NCI-H1105 (cell line): Measurements from ENCODE around the gene RPS6KA2.
"Not testable (repeated sequence)": the region's sequence is repeated elsewhere in the genome, so short reads cannot be mapped to it uniquely, and the experiment has no call there.

Experiments used
- DNase-seq: peaks from one replicate; lab custom pipeline; 2025; lab: John Stamatoyannopoulos, UW

Gene RPS6KA2

GRCh38 chr6:166370489-166370888 is 256.6 kb downstream of the RPS6KA2 start:
- no peak for DNase-seq

GRCh38 chr6:166369782-166370181 is 257.3 kb downstream of the RPS6KA2 start:
- DNase-seq: no peak

DNA sequence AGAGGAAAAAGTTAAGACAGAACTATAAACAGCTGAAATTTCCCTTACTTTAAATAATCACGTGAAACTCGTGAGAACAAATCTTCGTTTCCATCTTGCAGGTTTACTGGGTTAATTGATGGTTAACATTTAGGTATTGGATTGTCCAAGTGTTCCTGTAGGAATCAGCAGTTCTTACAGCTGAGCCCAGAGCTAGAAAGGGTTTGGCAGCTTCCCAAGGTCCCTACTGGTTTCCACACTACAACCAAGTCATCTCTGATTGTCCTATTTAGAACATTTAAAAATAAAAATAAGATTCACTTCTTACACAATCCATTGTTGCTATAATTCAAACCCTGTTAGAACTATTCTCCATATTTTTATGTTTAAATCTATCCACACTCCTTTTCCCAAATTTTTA is 260.1 kb downstream of the RPS6KA2 start:
- DNase-seq: no peak

DNA sequence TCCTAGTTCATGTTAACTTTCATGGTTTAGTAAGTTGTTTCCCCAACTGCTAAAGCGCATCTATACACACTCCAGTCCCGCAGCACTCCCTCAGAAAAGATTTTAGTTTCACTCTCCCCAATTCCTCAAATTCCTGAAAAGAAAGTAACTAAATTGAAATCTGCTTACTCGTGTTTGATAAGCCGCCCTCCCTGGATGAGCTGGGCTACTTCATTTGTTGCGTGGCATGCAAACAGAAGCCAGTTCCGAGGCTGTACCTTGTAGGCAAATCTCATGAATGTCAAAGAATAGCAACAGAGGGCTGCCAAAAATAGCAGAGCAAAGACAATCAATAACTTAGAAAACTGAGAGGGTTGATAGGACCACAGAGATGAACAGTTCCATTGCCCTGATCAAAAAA is 261.2 kb downstream of the RPS6KA2 start:
- DNase-seq: no peak

GRCh38 chr6:166365221-166365620 is 261.8 kb downstream of the RPS6KA2 start:
- no peak for DNase-seq

DNA sequence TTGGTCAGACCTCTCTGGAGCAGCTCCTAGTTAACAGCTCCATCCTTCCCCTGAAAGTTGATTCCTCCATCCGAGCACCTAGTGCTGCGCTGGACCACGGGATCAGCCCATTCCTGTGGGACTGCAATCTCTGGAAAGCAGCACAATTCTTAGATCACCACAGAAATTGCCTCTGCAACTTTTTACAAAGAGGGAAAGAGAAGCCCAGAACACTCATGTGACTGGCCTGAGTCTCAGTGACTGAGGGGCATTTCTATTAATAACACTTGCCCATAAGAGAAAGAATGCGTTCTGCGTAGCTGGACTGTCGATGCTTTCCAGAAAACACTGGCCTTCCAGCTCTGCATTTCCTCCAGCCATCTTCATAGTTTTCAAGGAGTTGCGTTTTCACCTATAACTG is 262.6 kb downstream of the RPS6KA2 start:
- DNase-seq: no peak

- DNase-seq: not testable (repeated sequence)
Observed at GRCh38 chr6:166362427-166362826, 264.6 kb downstream of the RPS6KA2 start.

DNA sequence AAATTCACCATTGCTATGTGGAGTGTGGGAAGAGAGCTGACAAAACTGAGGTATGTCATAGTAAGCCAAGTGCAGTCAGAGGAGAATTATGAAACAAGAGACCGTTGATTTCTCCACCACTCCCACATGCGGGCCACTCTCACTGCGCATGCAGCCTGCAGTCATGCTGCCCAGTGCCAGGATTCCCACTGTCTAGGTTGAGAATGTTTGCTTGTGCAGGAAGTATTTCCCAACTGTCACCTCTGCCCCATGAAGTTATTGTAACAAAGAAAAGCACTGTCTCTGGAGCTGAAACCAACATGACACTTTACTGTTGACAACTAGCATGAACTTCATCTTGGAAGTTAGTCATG is 266.0 kb downstream of the RPS6KA2 start:
- DNase-seq: no peak

GRCh38 chr6:166360243-166361076 is 266.6 kb downstream of the RPS6KA2 start:
- no peak for DNase-seq
